ENCODE results near the gene SPON1. TPM values are rescaled to one million over a fixed set of nuclear protein-coding genes. Genes with fewer than 3 reads are reported as not detected.

The SPON1 gene
- polyA plus RNA-seq, 2 of the 4 experiments (the other 2 are of a cell fraction), result not detected

GRCh38 chr11:14144934-14145333 lies 182.4 kb downstream of the SPON1 start:
- no peak for ATAC-seq
- CTCF ChIA-PET, result no interaction called here
- POLR2A ChIA-PET, result no interaction called here
- no peak for FAIRE-seq
- no peak overlapping the region for H3K4me3 ChIP-seq
- no peak for DNase-seq (ENCODE audit: low read depth in 1 of 2, low spot score in 1 of 2)
- no peak overlapping the region for H3K4me2 ChIP-seq
- no peaks in the 10 kb centered on the region for H3K4me1 ChIP-seq
- H3K27ac ChIP-seq, result no peak overlapping the region
- TF ChIP-seq GATA3 (IDR thresholded peaks at IDR 0.05; ENCODE audit: borderline replicate concordance) (no peak), ELK1 (IDR thresholded peaks at IDR 0.05; ENCODE audit: low read depth, low read length) (no peak), EHMT2 (IDR thresholded peaks at IDR 0.05; ENCODE audit: low read depth) (no peak)
- WGBS (ENCODE audit: missing lambda C conversion rate), result 5% methylated on average over 2 of the region's 2 CpGs
- no peaks in the 10 kb centered on the region for H3K9me3 ChIP-seq

- no peak overlapping the region for H3K4me3 ChIP-seq
- H3K4me1 ChIP-seq, result no peaks in the 10 kb centered on the region
- ATAC-seq, result peak; percentile 88 to 93
- CTCF ChIA-PET, result interaction anchor here (0.6 to 5.2 kb wide), 43 partner anchors 10 to 436 kb away, joined by 3 to 97 read pairs (median 4); partner anchors contain the start of gene SPON1
- H3K4me2 ChIP-seq, result no peak overlapping the region
- no peak for TF ChIP-seq MYC (IDR thresholded peaks at IDR 0.05; ENCODE audit: borderline replicate concordance, low read length)
- TF ChIP-seq PHF8 (IDR thresholded peaks at IDR 0.05; ENCODE audit: borderline replicate concordance, low read depth), result no peak
- TF ChIP-seq POLR2A (IDR thresholded peaks at IDR 0.05; ENCODE audit: low read length), result no peak
- TF ChIP-seq GATA3 (IDR thresholded peaks at IDR 0.05; ENCODE audit: borderline replicate concordance), result no peak
- no peak for TF ChIP-seq RCOR1 (IDR thresholded peaks at IDR 0.05; ENCODE audit: low read depth, low read length)
- no peak for TF ChIP-seq EP300 (IDR thresholded peaks at IDR 0.05)
- no peak for TF ChIP-seq USF2 (IDR thresholded peaks at IDR 0.05)
- no peak for TF ChIP-seq NFE2L2 (conservative IDR thresholded peaks at IDR 0.05; ENCODE audit: low read length)
- TF ChIP-seq HDAC2 (IDR thresholded peaks at IDR 0.05), result no peak
- TF ChIP-seq SMC3 (IDR thresholded peaks at IDR 0.05), result peak; percentile 73
- peak; percentile 67 to 68 for TF ChIP-seq RAD21 (conservative IDR thresholded peaks at IDR 0.05 in 1 of 2, IDR thresholded peaks at IDR 0.05 in 1 of 2)
- TF ChIP-seq CHD4 (IDR thresholded peaks at IDR 0.05; ENCODE audit: borderline replicate concordance), result no peak
- TF ChIP-seq CTCF (IDR thresholded peaks at IDR 0.05), result peak; percentile 58
- TF ChIP-seq FOSB (CRISPR knock-in tag; IDR thresholded peaks at IDR 0.05), result no peak
- H3K9me3 ChIP-seq, result 0 out of 3 replicates have a peak, but pooled peaks cover 2% of the 10 kb centered on the region
- peak; percentile 63 for FAIRE-seq
- DNase-seq (ENCODE audit: low read depth in 1 of 2, low spot score in 1 of 2), result peak; percentile 10 to 46
- POLR2A ChIA-PET, result no interaction called here
- 3% methylated on average over 3 of the region's 3 CpGs for WGBS (ENCODE audit: missing lambda C conversion rate)
- no peak overlapping the region for H3K27ac ChIP-seq
Observed at GRCh38 chr11:14148653-14149273, 186.2 kb downstream of the SPON1 start.

GRCh38 chr11:14149683-14150082 lies 187.2 kb downstream of the SPON1 start:
- POLR2A ChIA-PET, result no interaction called here
- no peak overlapping the region for H3K27ac ChIP-seq
- H3K9me3 ChIP-seq, result peaks cover 10% of the 10 kb centered on the region; the same call in 1 of the 3 replicates
- FAIRE-seq (no peak), ATAC-seq (no peak), DNase-seq (ENCODE audit: low read depth in 1 of 2, low spot score in 1 of 2) (no peak)
- 5% methylated on average over 2 of the region's 2 CpGs for WGBS (ENCODE audit: missing lambda C conversion rate)
- no peak overlapping the region for H3K4me2 ChIP-seq
- H3K4me1 ChIP-seq, result no peaks in the 10 kb centered on the region
- CTCF ChIA-PET, result interaction anchor here (0.8 to 5.2 kb wide), 22 partner anchors 9 to 377 kb away, joined by 3 to 97 read pairs (median 4); partner anchors contain the start of gene SPON1
- H3K4me3 ChIP-seq, result no peak overlapping the region
- TF ChIP-seq USF2 (IDR thresholded peaks at IDR 0.05), result no peak
- TF ChIP-seq HES2 (IDR thresholded peaks at IDR 0.05), result no peak
- no peak for TF ChIP-seq HOXB13 (CRISPR knock-in tag; IDR thresholded peaks at IDR 0.05; ENCODE audit: low read depth)
- TF ChIP-seq FOSB (CRISPR knock-in tag; IDR thresholded peaks at IDR 0.05), result no peak
- no peak for TF ChIP-seq MAFK (IDR thresholded peaks at IDR 0.05; ENCODE audit: partially characterized antibody)
- TF ChIP-seq POLR2AphosphoS2 (conservative IDR thresholded peaks at IDR 0.05; ENCODE audit: low read length), result no peak
- TF ChIP-seq HDAC2 (IDR thresholded peaks at IDR 0.05), result no peak
- TF ChIP-seq EHF (CRISPR knock-in tag; IDR thresholded peaks at IDR 0.05), result no peak
- no peak for TF ChIP-seq REST (IDR thresholded peaks at IDR 0.05)
- TF ChIP-seq KDM1A (IDR thresholded peaks at IDR 0.05; ENCODE audit: low read depth), result no peak
- TF ChIP-seq E2F6 (IDR thresholded peaks at IDR 0.05; ENCODE audit: borderline replicate concordance, low read depth), result no peak

All from A549 (cell line).